Measurements from ENCODE around the gene MEF2C. TPM values are rescaled to one million over a fixed set of nuclear protein-coding genes. Genes with fewer than 3 reads are reported as not detected.
A peak's percentile ranks its signal among the peaks of the same experiment; 100 is the strongest.

Gene MEF2C
- polyA plus RNA-seq, 1 donor = 1,127 TPM

GRCh38 chr5:88708682-88709398 lies 174.1 kb downstream of the MEF2C start:
- no peak for DNase-seq

- no peak for DNase-seq
Measured at GRCh38 chr5:88708021-88708420, 175.0 kb downstream of the MEF2C start.

- DNase-seq = no peak
Measured at GRCh38 chr5:88707216-88707965, 175.6 kb downstream of the MEF2C start.

GRCh38 chr5:88702332-88702731 lies 180.7 kb downstream of the MEF2C start:
- no peak for DNase-seq

- DNase-seq = no peak
Measured at GRCh38 chr5:88700121-88700520, 182.9 kb downstream of the MEF2C start.

GRCh38 chr5:88698290-88698689 lies 184.7 kb downstream of the MEF2C start:
- no peak for DNase-seq

- DNase-seq = no peak
Measured at GRCh38 chr5:88696466-88696865, 186.5 kb downstream of the MEF2C start.

GRCh38 chr5:88695931-88696330 lies 187.1 kb downstream of the MEF2C start:
- DNase-seq = no peak

- no peak for DNase-seq
Measured at GRCh38 chr5:88695232-88695631, 187.8 kb downstream of the MEF2C start.

GRCh38 chr5:88694023-88694679 lies 188.8 kb downstream of the MEF2C start:
- no peak for DNase-seq

- no peak for DNase-seq
Measured at GRCh38 chr5:88693071-88693932, 189.7 kb downstream of the MEF2C start.

GRCh38 chr5:88691945-88692868 lies 190.8 kb downstream of the MEF2C start:
- no peak for DNase-seq

GRCh38 chr5:88691230-88691582 lies 191.8 kb downstream of the MEF2C start:
- no peak for DNase-seq

GRCh38 chr5:88690409-88691229 lies 192.4 kb downstream of the MEF2C start:
- DNase-seq = peak; percentile 70

- DNase-seq = no peak
Measured at GRCh38 chr5:88689668-88690408, 193.1 kb downstream of the MEF2C start.

- no peak for DNase-seq
Measured at GRCh38 chr5:88688984-88689667, 193.9 kb downstream of the MEF2C start.

GRCh38 chr5:88688156-88688983 lies 194.6 kb downstream of the MEF2C start:
- DNase-seq = no peak

GRCh38 chr5:88687373-88687911 lies 195.5 kb downstream of the MEF2C start:
- DNase-seq = no peak
